GM12874 (cell line): ENCODE results near the gene GUCY1A1.

ENCODE experiments used
- TF ChIP-seq, protein P1 (sequence below): IDR thresholded peaks from 2 replicates; pipeline ENCODE4 v1.5.1; 2011; ENCODE audit warnings: low read depth, mild to moderate bottlenecking, control low read depth, low read length, moderate library complexity; ENCODE audit not compliant: insufficient read depth

The GUCY1A1 gene

DNA sequence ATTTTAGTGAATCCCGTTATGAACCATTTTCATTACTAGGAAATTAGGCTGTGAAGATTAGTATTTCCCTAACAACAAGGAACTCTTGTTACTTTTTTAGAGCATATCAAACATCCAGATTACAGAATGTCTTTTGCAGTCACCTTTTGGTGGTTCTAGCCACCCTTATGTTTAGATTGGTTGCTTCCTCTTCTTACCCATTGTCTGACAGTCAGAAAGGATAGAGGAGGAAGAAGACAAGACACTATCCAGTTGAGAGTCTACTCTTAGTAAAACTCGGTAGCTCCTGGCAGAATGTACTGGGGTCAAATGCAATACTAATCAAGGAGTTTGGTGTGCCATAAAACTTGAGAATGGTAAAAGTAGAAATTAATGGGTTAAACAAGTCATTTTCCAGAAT is 1.6 kb upstream of the GUCY1A1 start:
- TF ChIP-seq, protein P1, sequence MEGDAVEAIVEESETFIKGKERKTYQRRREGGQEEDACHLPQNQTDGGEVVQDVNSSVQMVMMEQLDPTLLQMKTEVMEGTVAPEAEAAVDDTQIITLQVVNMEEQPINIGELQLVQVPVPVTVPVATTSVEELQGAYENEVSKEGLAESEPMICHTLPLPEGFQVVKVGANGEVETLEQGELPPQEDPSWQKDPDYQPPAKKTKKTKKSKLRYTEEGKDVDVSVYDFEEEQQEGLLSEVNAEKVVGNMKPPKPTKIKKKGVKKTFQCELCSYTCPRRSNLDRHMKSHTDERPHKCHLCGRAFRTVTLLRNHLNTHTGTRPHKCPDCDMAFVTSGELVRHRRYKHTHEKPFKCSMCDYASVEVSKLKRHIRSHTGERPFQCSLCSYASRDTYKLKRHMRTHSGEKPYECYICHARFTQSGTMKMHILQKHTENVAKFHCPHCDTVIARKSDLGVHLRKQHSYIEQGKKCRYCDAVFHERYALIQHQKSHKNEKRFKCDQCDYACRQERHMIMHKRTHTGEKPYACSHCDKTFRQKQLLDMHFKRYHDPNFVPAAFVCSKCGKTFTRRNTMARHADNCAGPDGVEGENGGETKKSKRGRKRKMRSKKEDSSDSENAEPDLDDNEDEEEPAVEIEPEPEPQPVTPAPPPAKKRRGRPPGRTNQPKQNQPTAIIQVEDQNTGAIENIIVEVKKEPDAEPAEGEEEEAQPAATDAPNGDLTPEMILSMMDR: no peak

- TF ChIP-seq, protein P1: peak; percentile 27; the same call in 1 of the 2 replicates
Observed at GRCh38 chr4:155667222-155667567, 547 bp downstream of the GUCY1A1 start.

GRCh38 chr4:155667568-155668511 is 1.2 kb downstream of the GUCY1A1 start:
- TF ChIP-seq, protein P1: no peak

GRCh38 chr4:155668707-155669220 is 2.1 kb downstream of the GUCY1A1 start:
- TF ChIP-seq, protein P1: no peak

GRCh38 chr4:155672342-155672741 is 5.7 kb downstream of the GUCY1A1 start:
- TF ChIP-seq, protein P1: no peak

DNA sequence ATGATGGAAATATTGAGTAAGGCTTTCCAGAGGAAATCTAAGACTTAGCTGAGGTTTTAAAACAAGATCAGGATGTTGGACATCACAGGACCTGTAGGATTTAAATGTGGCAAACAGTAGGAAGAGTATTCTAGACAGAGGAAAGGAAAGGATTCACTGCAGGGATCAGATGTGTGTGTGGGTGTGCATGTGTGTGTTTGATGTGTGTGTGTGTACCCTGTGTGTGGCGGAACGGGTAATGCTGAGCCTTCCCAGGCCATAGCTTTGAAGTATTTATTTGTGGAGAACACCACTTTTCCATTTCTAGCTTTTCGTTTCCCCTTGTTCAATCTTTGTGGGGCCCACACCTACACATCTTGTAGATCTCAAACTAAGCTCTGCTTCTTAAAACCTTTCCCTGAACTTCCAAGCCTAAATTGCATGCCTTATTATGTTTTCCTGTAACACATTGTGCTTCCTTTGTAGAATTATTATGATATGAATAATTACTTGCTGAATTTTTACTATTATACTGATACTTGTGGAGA is 6.9 kb downstream of the GUCY1A1 start:
- TF ChIP-seq, protein P1: no peak

- TF ChIP-seq, protein P1: no peak
Observed at GRCh38 chr4:155674669-155675071, 8.0 kb downstream of the GUCY1A1 start.
